HG02884 (cell line): ENCODE measurements around the gene SDHAF3.
A peak's percentile ranks its signal among the peaks of the same experiment; 100 is the strongest.
"Not testable (repeated sequence)": the region's sequence is repeated elsewhere in the genome, so short reads cannot be mapped to it uniquely, and the experiment has no call there.

Source experiments
- ATAC-seq: cut with Tn5 transposase; IDR thresholded peaks from one replicate; pipeline ENCODE4 v1.9.1; 2021; ENCODE audit warnings: mild to moderate bottlenecking, moderate library complexity; ENCODE audit not compliant: unreplicated experiment

SDHAF3 gene

DNA sequence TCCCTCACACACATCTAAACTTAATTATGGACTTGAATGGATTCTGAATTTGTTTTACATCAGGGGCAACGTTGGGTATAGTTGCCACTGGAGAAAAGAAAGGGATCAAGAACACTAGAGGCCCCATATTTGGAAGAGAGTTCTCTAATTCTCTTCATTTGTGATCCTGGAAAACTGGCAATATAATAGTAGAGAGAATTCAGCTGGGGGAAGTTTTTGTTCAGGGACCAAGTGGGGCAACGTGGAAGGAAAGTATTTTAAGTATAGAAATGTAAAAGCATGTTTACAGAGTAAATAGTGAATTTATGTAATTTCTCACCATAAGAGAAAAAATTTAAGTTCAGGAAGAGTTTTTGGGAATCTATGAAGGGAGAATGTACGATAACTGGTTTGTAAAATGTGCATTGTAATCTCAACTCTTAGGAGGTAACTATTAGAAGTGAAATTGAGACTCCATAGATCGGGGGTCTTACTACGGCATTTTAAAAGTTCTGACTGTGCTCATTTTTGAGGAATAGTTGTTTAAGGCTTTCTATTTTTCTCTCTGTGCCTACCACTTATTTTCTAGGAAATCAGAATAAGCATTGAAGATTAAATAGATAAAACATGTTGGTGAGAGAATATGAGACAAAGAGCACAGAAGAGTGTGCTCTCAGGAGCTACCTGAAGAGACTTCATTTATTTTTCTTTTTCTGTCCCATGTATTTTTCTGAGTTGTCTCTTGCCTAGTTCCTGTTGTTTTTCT is 3.4 kb downstream of the SDHAF3 start:
- no peak for ATAC-seq

- not testable (repeated sequence) for ATAC-seq
Observed at GRCh38 chr7:97123115-97123514, 5.6 kb downstream of the SDHAF3 start.

GRCh38 chr7:97126483-97127171 is 9.1 kb downstream of the SDHAF3 start:
- no peak for ATAC-seq

GRCh38 chr7:97128736-97129135 is 11.2 kb downstream of the SDHAF3 start:
- ATAC-seq = no peak

GRCh38 chr7:97130417-97131139 is 13.1 kb downstream of the SDHAF3 start:
- ATAC-seq = no peak

DNA sequence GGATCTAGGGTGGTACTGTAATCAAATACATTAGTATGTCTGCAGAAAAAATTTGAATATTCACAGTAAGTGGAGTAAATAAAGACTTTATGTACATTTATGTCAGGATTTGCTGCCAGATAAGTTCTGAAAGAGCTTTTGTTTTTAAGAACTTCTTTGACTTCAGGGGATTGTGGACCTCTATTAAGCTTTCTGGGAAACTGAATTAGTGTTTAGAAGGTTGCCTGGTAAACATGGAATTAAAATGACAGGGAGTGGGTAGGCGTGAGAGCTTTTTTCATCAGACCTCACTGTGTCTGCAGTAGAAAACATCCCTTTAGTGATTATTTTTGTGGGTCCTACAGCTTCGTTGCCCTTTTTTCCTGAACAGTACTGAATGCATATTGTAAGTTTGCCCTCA is 15.7 kb downstream of the SDHAF3 start:
- no peak for ATAC-seq

GRCh38 chr7:97138830-97139229 is 21.3 kb downstream of the SDHAF3 start:
- no peak for ATAC-seq

GRCh38 chr7:97145068-97145467 is 27.6 kb downstream of the SDHAF3 start:
- ATAC-seq = no peak

GRCh38 chr7:97149843-97150242 is 32.3 kb downstream of the SDHAF3 start:
- ATAC-seq = no peak

GRCh38 chr7:97155897-97156418 is 38.5 kb downstream of the SDHAF3 start:
- ATAC-seq = no peak

DNA sequence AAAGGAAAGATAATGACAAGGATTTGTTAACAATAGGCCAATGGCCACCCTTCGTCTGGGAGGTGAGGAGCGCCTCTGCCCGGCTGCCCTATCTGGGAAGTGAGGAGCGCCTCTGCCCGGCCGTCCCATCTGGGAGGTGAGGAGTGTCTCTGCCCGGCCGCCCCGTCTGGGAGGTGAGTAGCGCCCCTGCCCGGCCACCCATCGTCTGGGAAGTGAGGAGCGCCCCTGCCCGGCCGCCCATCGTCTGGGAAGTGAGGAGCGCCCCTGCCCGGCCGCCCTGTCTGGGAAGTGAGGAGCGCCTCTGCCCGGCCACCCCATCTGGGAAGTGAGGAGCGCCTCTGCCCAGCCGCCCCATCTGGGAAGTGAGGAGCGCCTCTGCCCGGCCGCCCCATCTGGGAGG is 42.5 kb downstream of the SDHAF3 start:
- not testable (repeated sequence) for ATAC-seq

DNA sequence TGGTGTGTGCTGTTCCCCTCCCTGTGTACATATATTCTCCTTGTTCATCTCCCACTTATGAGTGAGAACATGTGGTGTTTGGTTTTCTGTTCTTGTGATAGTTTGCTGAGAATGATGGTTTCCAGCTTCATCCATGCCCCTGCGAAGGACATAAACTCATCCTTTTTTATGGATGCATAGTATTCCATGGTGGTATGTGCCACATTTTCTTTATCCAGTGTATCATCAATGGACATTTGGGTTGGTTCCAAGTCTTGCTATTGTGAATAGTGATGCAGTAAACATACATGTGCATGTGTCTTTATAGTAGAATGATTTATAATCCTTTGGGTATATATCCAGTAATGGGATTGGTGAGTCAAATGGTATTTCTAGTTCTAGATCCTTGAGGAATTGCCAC is 44.1 kb downstream of the SDHAF3 start:
- ATAC-seq = not testable (repeated sequence)

GRCh38 chr7:97166308-97166707 is 48.8 kb downstream of the SDHAF3 start:
- ATAC-seq = no peak

DNA sequence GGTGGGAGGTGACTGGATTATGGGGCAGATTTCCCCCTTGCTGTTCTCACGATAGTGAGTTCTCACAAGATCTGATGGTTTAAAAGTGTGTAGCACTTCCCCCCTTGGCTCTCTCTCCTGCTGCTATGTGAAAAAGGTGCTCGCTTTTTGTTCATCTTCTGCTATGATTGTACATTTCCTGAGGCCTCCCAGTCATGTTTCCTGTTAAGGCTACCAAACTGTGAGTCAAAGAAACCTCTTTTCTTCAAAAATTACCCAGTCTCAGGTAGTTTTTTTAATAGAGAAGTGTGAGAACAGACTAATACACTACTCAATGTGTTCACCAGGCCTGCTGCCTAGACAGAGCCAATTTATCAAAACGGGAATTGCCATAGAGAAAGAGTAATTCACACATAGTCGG is 49.7 kb downstream of the SDHAF3 start:
- no peak for ATAC-seq

GRCh38 chr7:97167749-97168148 is 50.3 kb downstream of the SDHAF3 start:
- ATAC-seq = no peak

GRCh38 chr7:97174303-97174702 is 56.8 kb downstream of the SDHAF3 start:
- ATAC-seq = no peak

DNA sequence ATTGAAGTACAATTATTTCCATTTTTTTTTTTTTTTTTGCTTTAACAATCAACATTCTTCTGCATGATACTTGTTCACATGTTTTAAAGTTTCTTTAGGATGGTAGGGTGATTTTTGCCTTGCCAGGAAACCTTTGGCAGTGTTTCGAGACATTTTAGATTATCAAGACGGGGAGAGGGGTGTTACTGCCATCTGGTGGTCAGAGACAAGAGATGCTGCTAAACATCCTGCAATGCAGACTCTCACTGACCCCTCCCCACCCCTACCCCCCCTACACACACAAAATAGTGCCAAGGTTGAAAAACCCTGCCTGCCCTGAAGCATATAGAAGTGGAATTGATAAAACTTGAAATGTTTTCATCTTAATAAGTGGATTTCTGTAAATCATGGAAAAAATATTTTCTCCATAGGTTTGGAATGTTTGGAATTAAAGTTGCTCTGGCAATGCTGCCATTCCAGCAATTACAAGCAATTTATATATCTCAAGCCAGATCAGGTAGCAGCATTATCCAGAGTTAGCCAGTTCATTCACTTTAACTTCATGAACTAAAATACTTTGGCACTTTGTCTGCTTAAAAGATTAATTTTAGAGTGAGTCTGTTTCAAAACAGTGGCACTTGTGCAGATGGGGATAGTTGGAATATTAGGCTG is 62.1 kb downstream of the SDHAF3 start:
- ATAC-seq = peak; percentile 80

- no peak for ATAC-seq
Observed at GRCh38 chr7:97187067-97187466, 69.6 kb downstream of the SDHAF3 start.

- ATAC-seq = not testable (repeated sequence)
Observed at GRCh38 chr7:97196174-97196573, 78.7 kb downstream of the SDHAF3 start.

- no peak for ATAC-seq
Observed at GRCh38 chr7:97198596-97198995, 81.1 kb downstream of the SDHAF3 start.

GRCh38 chr7:97200018-97200417 is 82.5 kb downstream of the SDHAF3 start:
- no peak for ATAC-seq
